Endothelial cell of umbilical vein (primary cell): ENCODE results near the gene WHRN. TPM values are rescaled to one million over a fixed set of nuclear protein-coding genes. Genes with fewer than 3 reads are reported as not detected.

Experiments used
- BruUV-seq: library from RNA; stranded (reverse); fragments of 400-500 nt; replicated peaks from 2 replicates; lab custom pipeline; 2021; lab: Mats Ljungman, UMichigan
- CTCF ChIA-PET: fragments of 300-600, 350-600 bp; sonication (Branson Sonifier 250); formaldehyde crosslinking; loops from one replicate; lab custom pipeline; 2021; ENCODE audit warnings: antibody characterized with exemption, inconsistent platforms; lab: Charles Lee
- POLR2A ChIA-PET: fragments of 300-600, 350-600 bp; sonication (Branson Sonifier 250); formaldehyde crosslinking; loops from one replicate; lab custom pipeline; 2021; ENCODE audit warnings: antibody characterized with exemption, inconsistent platforms; lab: Charles Lee
- DNase-seq: peaks from one replicate; pipeline ENCODE4 v3.0.0-alpha.2; 2011; ENCODE audit warnings: low read depth, low spot score
- FAIRE-seq: peaks from 2 replicates; lab custom pipeline; 2011; peaks lifted over from hg19 to GRCh38; lab: Jason Lieb, UNC
- H2AFZ ChIP-seq: 2 replicates; pipeline ENCODE4 v1.6.0; 2012; ENCODE audit warnings: low read depth, low read length, control low read depth, inconsistent platforms
- H3K27ac ChIP-seq: 2 replicates; pipeline ENCODE4 v1.5.1; 2011; ENCODE audit warnings: low read depth, mild to moderate bottlenecking, control low read depth, low read length, moderate library complexity; ENCODE audit not compliant: insufficient read depth
- H3K27me3 ChIP-seq, 2 experiments: 2 replicates each; pipeline versions ENCODE4 v1.6.0 to v1.6.1; 2011; ENCODE audit warnings: low read length in 2 of 2, mixed read lengths in 1 of 2; ENCODE audit not compliant: control insufficient read depth in 2 of 2, insufficient read depth in 2 of 2
- H3K36me3 ChIP-seq, 2 experiments: 2 replicates in 1 of 2; 3 replicates in 1 of 2; pipeline ENCODE4 v1.5.1; 2011; ENCODE audit warnings: low read length in 2 of 2, mild to moderate bottlenecking in 1 of 2, moderate library complexity in 1 of 2; ENCODE audit not compliant: control insufficient read depth in 2 of 2, insufficient read depth in 2 of 2; ENCODE audit errors: extremely low read depth in 1 of 2
- H3K4me1 ChIP-seq: 3 replicates; pipeline ENCODE4 v1.5.1; 2011; ENCODE audit warnings: mild to moderate bottlenecking, low read length; ENCODE audit not compliant: control insufficient read depth, insufficient read depth; ENCODE audit errors: extremely low read depth
- H3K4me2 ChIP-seq: 2 replicates; pipeline ENCODE4 v1.6.1; 2011; ENCODE audit warnings: low read length, control low read depth, mixed read lengths; ENCODE audit not compliant: insufficient read depth
- H3K4me3 ChIP-seq, 3 experiments: fragments of 200-600 bp in 1 of 3; sonication (generic), shearing (Covaris generic) in 1 of 3; replicated peaks in 1 of 3; 2 replicates each; pipeline ENCODE4 v1.5.1; 2011 to 2016; ENCODE audit warnings: control low read depth in 3 of 3, low read length in 3 of 3, mild to moderate bottlenecking in 2 of 3, inconsistent platforms in 1 of 3, low read depth in 1 of 3, moderate library complexity in 1 of 3; ENCODE audit not compliant: insufficient read depth in 1 of 3
- H3K79me2 ChIP-seq: 2 replicates; pipeline ENCODE4 v1.6.0; 2012; ENCODE audit warnings: low read length, inconsistent platforms; ENCODE audit not compliant: control insufficient read depth, insufficient read depth
- H3K9ac ChIP-seq: replicated peaks from 2 replicates; pipeline ENCODE3; 2011; ENCODE audit warnings: low read length, control low read depth; ENCODE audit not compliant: insufficient read depth; ENCODE audit errors: extremely low read depth
- H3K9me1 ChIP-seq: replicated peaks from 3 replicates; pipeline ENCODE4 v1.6.0; 2011; ENCODE audit warnings: mild to moderate bottlenecking, low read length; ENCODE audit not compliant: control insufficient read depth, insufficient read depth; ENCODE audit errors: extremely low read depth
- H3K9me3 ChIP-seq: replicated peaks from 2 replicates; pipeline ENCODE4 v1.5.1; 2012; ENCODE audit warnings: low read length, inconsistent platforms; ENCODE audit not compliant: control insufficient read depth, insufficient read depth
- H4K20me1 ChIP-seq: replicated peaks from 2 replicates; pipeline ENCODE3; 2011; ENCODE audit warnings: mild to moderate bottlenecking, low read length; ENCODE audit not compliant: control insufficient read depth, insufficient read depth; ENCODE audit errors: extremely low read depth
- EZH2 ChIP-seq: IDR thresholded peaks from 2 replicates; pipeline ENCODE4 v1.6.1; 2012; ENCODE audit warnings: borderline replicate concordance, low read depth, mild to moderate bottlenecking, moderate library complexity, low read length, inconsistent platforms; ENCODE audit not compliant: severe bottlenecking
- FOS ChIP-seq: IDR thresholded peaks from 2 replicates; pipeline ENCODE4 v1.6.1; 2011; ENCODE audit warnings: mild to moderate bottlenecking, low read length, moderate library complexity, borderline replicate concordance; ENCODE audit not compliant: insufficient read depth
- GATA2 ChIP-seq: IDR thresholded peaks from 2 replicates; pipeline ENCODE4 v1.7.0; 2011; ENCODE audit warnings: low read depth, mild to moderate bottlenecking, moderate library complexity, mixed read lengths, low read length; ENCODE audit not compliant: insufficient read length, insufficient read depth
- POLR2A ChIP-seq: IDR thresholded peaks from 2 replicates; pipeline ENCODE4 v1.6.1; 2012; ENCODE audit warnings: low read depth, mild to moderate bottlenecking, control low read depth, low read length
- POLR2AphosphoS5 ChIP-seq: IDR thresholded peaks from 2 replicates; pipeline ENCODE4 v1.6.1; 2012; ENCODE audit warnings: low read depth, mild to moderate bottlenecking, control low read depth, low read length, moderate library complexity; ENCODE audit not compliant: insufficient read depth
- dilution Hi-C: fragments of 300-500 bp; cut with MboI; formaldehyde crosslinking; loops from one replicate; pipeline ENCODE4 v1.15.0; 2019; ENCODE audit warnings: low sequenced_read_pairs; ENCODE audit not compliant: extremely low pct_ligation_motif_present
- intact Hi-C: fragments of 100-400 bp; cut with micrococcal nuclease; formaldehyde crosslinking; loops from one replicate; pipeline ENCODE4 v1.10.0; 2022
- polyA plus RNA-seq, 4 experiments: library from polyadenylated mRNA; depleted of rRNA in 3 of 4; stranded (reverse) in 3 of 4; unstranded in 1 of 4; fragments of >200 nt; gene quantifications; 2 replicates each; pipeline versions ENCODE4 v1.2.1 to v1.2.3, GENCODE V29; 2011 to 2012; ENCODE audit warnings: missing spikeins in 1 of 4
- total RNA-seq: library from RNA; stranded (reverse); gene quantifications from 2 replicates; pipeline ENCODE4 v1.2.3, GENCODE V29; 2021
- TF ChIP-seq, protein P1 (sequence below): IDR thresholded peaks from 2 replicates; pipeline ENCODE4 v1.6.1; 2011; ENCODE audit not compliant: insufficient read depth, insufficient read length
- TF ChIP-seq, protein P2 (sequence below), 2 donors: IDR thresholded peaks; 1 replicate in 1 of 2; 2 replicates in 1 of 2; pipeline ENCODE4 v1.5.1; 2011; ENCODE audit warnings: low read length in 2 of 2, mild to moderate bottlenecking in 2 of 2, moderate library complexity in 2 of 2, control low read depth in 1 of 2, inconsistent platforms in 1 of 2, low read depth in 1 of 2; ENCODE audit not compliant: insufficient read depth in 1 of 2; ENCODE audit errors: extremely low read depth in 1 of 2

Gene WHRN
- total and polyA plus RNA-seq, 2 donors (not counting 3 experiments of a cell fraction or from before 2014, with no cell fraction given) = 0.35 to 0.69 TPM

DNA sequence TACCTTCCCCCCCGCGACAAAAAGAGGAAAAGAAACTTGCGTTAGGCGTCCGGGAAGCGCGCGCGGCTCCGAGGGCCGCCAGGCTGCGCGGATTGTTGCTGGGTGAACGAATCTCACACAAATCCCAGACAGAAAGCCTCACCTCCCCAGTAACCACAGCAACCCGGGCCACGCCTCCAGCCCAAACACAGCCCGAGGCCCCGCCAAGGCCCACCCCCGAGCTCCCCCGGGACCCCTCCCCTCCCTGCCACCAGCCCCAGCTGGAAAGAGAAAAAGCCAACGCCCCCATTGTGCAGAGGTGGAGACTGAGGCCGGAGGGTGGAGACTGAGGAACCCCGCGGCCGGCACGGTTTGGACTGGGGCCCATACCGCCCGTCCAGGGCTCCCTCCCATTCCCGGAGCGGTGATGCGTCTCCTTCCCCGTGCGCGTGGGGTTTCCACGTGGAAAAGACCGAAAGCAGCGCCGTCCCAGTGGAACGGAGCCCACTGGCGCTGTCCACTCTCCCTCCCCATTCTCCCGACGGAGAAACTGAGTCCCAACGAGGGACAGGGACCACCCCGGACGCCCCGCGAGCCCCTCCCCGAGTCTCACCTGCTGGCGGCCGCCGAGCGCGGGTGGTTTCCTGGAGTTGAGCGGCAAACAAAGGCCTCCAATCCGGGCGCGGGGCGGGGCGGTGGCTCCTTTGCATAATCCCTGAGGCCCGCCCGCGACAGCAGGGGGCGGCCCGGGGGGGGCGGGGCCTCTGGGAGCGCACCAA, 107.2 kb downstream of the WHRN start:
- Histone ChIP-seq H3K27me3 (no peaks in the 10 kb centered on the region), H3K4me2 (peak overlapping the region; percentile 45), H3K4me3 (peak overlapping the region; percentile 38 to 54 (median 54)), H3K9ac (peak overlapping the region; percentile 82), H3K79me2 (no peaks in the 10 kb centered on the region), H3K36me3 (no peaks in the 10 kb centered on the region), H3K9me3 (no peaks in the 10 kb centered on the region), H2AFZ (peak overlapping the region; percentile 94), H4K20me1 (no peaks in the 10 kb centered on the region), H3K4me1 (no peaks in the 10 kb centered on the region), H3K27ac (peak overlapping the region; percentile 32), H3K9me1 (no peaks in the 10 kb centered on the region)
- FAIRE-seq (peak; percentile 67), DNase-seq (peak; percentile 91)
- TF ChIP-seq FOS = no peak
- TF ChIP-seq, protein P1, sequence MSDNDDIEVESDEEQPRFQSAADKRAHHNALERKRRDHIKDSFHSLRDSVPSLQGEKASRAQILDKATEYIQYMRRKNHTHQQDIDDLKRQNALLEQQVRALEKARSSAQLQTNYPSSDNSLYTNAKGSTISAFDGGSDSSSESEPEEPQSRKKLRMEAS = peak; percentile 8
- TF ChIP-seq POLR2AphosphoS5 = peak; percentile 40
- dilution Hi-C loops = no loop called here
- POLR2A ChIA-PET = interaction anchor here (0.8 kb wide), 1 partner anchor 501 kb away, joined by 3 read pairs; no protein-coding TSS in a partner anchor
- intact Hi-C loops = loop anchor here (1.0 kb wide), 2 partner anchors 11 to 189 kb away; partner anchors contain the start of genes AKNA and ATP6V1G1
- CTCF ChIA-PET = no interaction called here
- no TSS peak for BruUV-seq

DNA sequence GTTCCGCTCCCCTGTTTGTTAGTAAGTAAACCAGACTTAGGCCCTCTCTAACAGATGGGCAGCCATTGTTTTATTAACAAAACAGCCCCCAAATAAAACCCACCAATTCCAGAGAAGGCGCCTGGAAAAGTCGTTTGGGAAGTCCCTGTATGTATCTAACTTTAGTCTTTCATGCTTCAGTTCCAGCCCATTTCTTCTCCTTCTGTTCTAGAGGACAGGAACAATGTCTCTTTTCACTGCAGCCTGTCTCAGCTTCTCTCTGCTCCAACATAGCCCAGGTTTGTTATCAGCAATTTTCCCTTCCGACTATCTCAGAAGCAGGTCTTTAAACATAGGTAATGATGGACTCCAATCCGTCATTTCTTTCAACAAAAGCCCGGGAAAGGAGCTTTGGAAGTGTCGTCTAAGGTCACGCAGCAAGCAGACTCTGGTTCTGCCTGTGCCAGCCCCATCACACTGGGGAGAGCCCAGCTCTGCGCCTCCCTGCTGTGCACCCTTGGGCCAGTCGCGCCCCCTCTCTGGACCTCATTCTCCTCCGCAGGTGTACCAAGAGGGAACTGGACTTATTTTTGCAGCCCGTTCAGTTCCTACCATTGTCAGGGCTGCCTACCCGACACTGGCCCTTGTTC, 107.9 kb downstream of the WHRN start:
- Histone ChIP-seq H3K27me3 (no peaks in the 10 kb centered on the region), H4K20me1 (no peaks in the 10 kb centered on the region), H3K79me2 (no peaks in the 10 kb centered on the region), H3K4me1 (no peaks in the 10 kb centered on the region), H3K9ac (peak overlapping the region; percentile 35), H3K4me2 (peak overlapping the region; percentile 16), H2AFZ (no peak overlapping the region), H3K27ac (no peak overlapping the region), H3K36me3 (no peaks in the 10 kb centered on the region), H3K9me3 (no peaks in the 10 kb centered on the region), H3K9me1 (no peaks in the 10 kb centered on the region), H3K4me3 (peak overlapping the region in 2 of 3 experiments; percentile 25 to 54)
- BruUV-seq = no TSS peak
- intact Hi-C loops (no loop called here), dilution Hi-C loops (no loop called here)
- no peak for TF ChIP-seq EZH2
- no peak for TF ChIP-seq GATA2
- no peak for TF ChIP-seq POLR2A
- no peak for TF ChIP-seq FOS
- TF ChIP-seq, protein P2, sequence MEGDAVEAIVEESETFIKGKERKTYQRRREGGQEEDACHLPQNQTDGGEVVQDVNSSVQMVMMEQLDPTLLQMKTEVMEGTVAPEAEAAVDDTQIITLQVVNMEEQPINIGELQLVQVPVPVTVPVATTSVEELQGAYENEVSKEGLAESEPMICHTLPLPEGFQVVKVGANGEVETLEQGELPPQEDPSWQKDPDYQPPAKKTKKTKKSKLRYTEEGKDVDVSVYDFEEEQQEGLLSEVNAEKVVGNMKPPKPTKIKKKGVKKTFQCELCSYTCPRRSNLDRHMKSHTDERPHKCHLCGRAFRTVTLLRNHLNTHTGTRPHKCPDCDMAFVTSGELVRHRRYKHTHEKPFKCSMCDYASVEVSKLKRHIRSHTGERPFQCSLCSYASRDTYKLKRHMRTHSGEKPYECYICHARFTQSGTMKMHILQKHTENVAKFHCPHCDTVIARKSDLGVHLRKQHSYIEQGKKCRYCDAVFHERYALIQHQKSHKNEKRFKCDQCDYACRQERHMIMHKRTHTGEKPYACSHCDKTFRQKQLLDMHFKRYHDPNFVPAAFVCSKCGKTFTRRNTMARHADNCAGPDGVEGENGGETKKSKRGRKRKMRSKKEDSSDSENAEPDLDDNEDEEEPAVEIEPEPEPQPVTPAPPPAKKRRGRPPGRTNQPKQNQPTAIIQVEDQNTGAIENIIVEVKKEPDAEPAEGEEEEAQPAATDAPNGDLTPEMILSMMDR (IDR thresholded peaks at IDR 0.05; ENCODE audit: extremely low read depth in 1 of 2, insufficient read depth in 1 of 2, low read depth in 1 of 2, low read length in 2 of 2) = no peak
- FAIRE-seq (no peak), DNase-seq (no peak)
- POLR2A ChIA-PET = interaction anchor here (0.8 kb wide), 1 partner anchor 501 kb away, joined by 3 read pairs; no protein-coding TSS in a partner anchor
- CTCF ChIA-PET = no interaction called here
